Measurements from ENCODE around the gene ZBTB9. TPM values are rescaled to one million over a fixed set of nuclear protein-coding genes. Genes with fewer than 3 reads are reported as not detected.

ZBTB9 gene
- polyA plus RNA-seq, 3 donors = 0.42 to 2.0 (median 1.1) TPM

- no peak for TF ChIP-seq CTCF (IDR thresholded peaks at IDR 0.05)
- Histone ChIP-seq H3K4me2 (replicated peaks; ENCODE audit: extremely low read depth, low read length, poor library complexity, severe bottlenecking) (peak overlapping the region; percentile 84), H4K20me1 (ENCODE audit: insufficient read depth, low read length) (peaks cover 4% of the 10 kb centered on the region), H2AFZ (ENCODE audit: insufficient read depth, low read depth, low read length, poor library complexity, severe bottlenecking) (peak overlapping the region; percentile 87), H3K4me1 (ENCODE audit: control insufficient read depth in 1 of 2, insufficient read depth in 2 of 2, low read length in 2 of 2) (peaks cover 29 to 54% of the 10 kb centered on the region in 2 donors), H3K36me3 (replicated peaks in 1 of 2; ENCODE audit: control insufficient read depth in 1 of 2, insufficient read depth in 2 of 2, low read length in 2 of 2) (peaks cover 3 to 34% of the 10 kb centered on the region in 2 donors), H3K27me3 (ENCODE audit: control insufficient read depth in 2 of 2, insufficient read depth in 2 of 2, low read length in 2 of 2) (no peaks in the 10 kb centered on the region), H3K9ac (ENCODE audit: insufficient read depth, low read length, poor library complexity, severe bottlenecking) (peak overlapping the region; percentile 72), H3K9me3 (replicated peaks in 1 of 2; ENCODE audit: control insufficient read depth in 1 of 2, insufficient read depth in 1 of 2, low read length in 2 of 2) (no peaks in the 10 kb centered on the region), H3K4me3 (replicated peaks in 1 of 3; ENCODE audit: low read depth in 2 of 3, low read length in 3 of 3) (peak overlapping the region; percentile 51 to 84 (median 71)), H3K27ac (ENCODE audit: low read depth in 1 of 2, low read length in 2 of 2) (peak overlapping the region; percentile 60 to 97), H3K79me2 (ENCODE audit: insufficient read depth, low read length) (peaks cover 24% of the 10 kb centered on the region)
- intact Hi-C loops (cut with micrococcal nuclease) = loop anchor here in 1 of 2 donors (5.0 to 10.0 kb wide), 3 partner anchors 35 to 213 kb away; partner anchors contain the start of genes HSD17B8, RING1, RXRB and SLC39A7
- Mint-ChIP-seq H3K4me3 (peak overlapping the region; percentile 86 to 93), H3K9me3 (peaks cover 0 to 2% (median 0%) of the 10 kb centered on the region in 7 donors), H3K36me3 (peaks cover 40 to 41% of the 10 kb centered on the region in 2 donors), H3K4me1 (peaks cover 48% of the 10 kb centered on the region), H3K27ac (peak overlapping the region; percentile 93 to 98 (median 96)), H3K27me3 (ENCODE audit: low read depth in 3 of 3) (peaks cover 2 to 18% (median 12%) of the 10 kb centered on the region in 3 donors)
- peak in 2 of 3 donors; percentile 52 to 90 for DNase-seq
- WGBS (ENCODE audit: insufficient coverage) = 3% methylated on average over 17 of the region's 25 CpGs
Observed at GRCh38 chr6:33417128-33417902, 37.1 kb upstream of the ZBTB9 start.

GRCh38 chr6:33417903-33418689 lies 36.3 kb upstream of the ZBTB9 start, which contains the start of gene CUTA:
CUTA (minus strand) TSS chr6:33418107; CDS start chr6:33418000, 107 bp downstream.
- Histone ChIP-seq H3K9me3 (replicated peaks in 1 of 2; ENCODE audit: control insufficient read depth in 1 of 2, insufficient read depth in 1 of 2, low read length in 2 of 2) (no peaks in the 10 kb centered on the region), H3K79me2 (ENCODE audit: insufficient read depth, low read length) (peaks cover 24% of the 10 kb centered on the region), H3K36me3 (replicated peaks in 1 of 2; ENCODE audit: control insufficient read depth in 1 of 2, insufficient read depth in 2 of 2, low read length in 2 of 2) (peaks cover 3 to 30% of the 10 kb centered on the region in 2 donors), H2AFZ (ENCODE audit: insufficient read depth, low read depth, low read length, poor library complexity, severe bottlenecking) (peak within 1 kb of the TSS; percentile 87), H3K9ac (ENCODE audit: insufficient read depth, low read length, poor library complexity, severe bottlenecking) (peak within 1 kb of the TSS; percentile 72), H3K27me3 (ENCODE audit: control insufficient read depth in 2 of 2, insufficient read depth in 2 of 2, low read length in 2 of 2) (no peaks in the 10 kb centered on the region), H3K4me1 (ENCODE audit: control insufficient read depth in 1 of 2, insufficient read depth in 2 of 2, low read length in 2 of 2) (peaks cover 29 to 51% of the 10 kb centered on the region in 2 donors), H3K27ac (ENCODE audit: low read depth in 1 of 2, low read length in 2 of 2) (peak within 1 kb of the TSS; percentile 60 to 97), H4K20me1 (ENCODE audit: insufficient read depth, low read length) (peaks cover 4% of the 10 kb centered on the region), H3K4me2 (replicated peaks; ENCODE audit: extremely low read depth, low read length, poor library complexity, severe bottlenecking) (peak within 1 kb of the TSS; percentile 84), H3K4me3 (replicated peaks in 1 of 3; ENCODE audit: low read depth in 2 of 3, low read length in 3 of 3) (peak within 1 kb of the TSS; percentile 51 to 84 (median 71))
- Mint-ChIP-seq H3K9me3 (peaks cover 0 to 2% (median 0%) of the 10 kb centered on the region in 7 donors), H3K27ac (peak within 1 kb of the TSS; percentile 95 to 98 (median 96)), H3K4me1 (peaks cover 44% of the 10 kb centered on the region), H3K27me3 (ENCODE audit: low read depth in 3 of 3) (peaks cover 2 to 20% (median 16%) of the 10 kb centered on the region in 3 donors), H3K4me3 (peak within 1 kb of the TSS; percentile 86 to 93), H3K36me3 (peaks cover 32 to 37% of the 10 kb centered on the region in 2 donors)
- under 1% methylated on average over 41 of the region's 51 CpGs for WGBS (ENCODE audit: insufficient coverage)
- peak; percentile 33 for TF ChIP-seq CTCF (IDR thresholded peaks at IDR 0.05)
- peak; percentile 99 to 100 (median 100) for DNase-seq
- intact Hi-C loops (cut with micrococcal nuclease) = loop anchor here in 1 of 2 donors (5.0 to 10.0 kb wide), 3 partner anchors 34 to 213 kb away; partner anchors contain the start of genes HSD17B8, RING1, RXRB and SLC39A7
